ENCODE data around the gene WWOX.

WWOX gene

GRCh38 chr16:78198288-78198687 is 98.8 kb downstream of the WWOX start:
- no peak for DNase-seq

DNA sequence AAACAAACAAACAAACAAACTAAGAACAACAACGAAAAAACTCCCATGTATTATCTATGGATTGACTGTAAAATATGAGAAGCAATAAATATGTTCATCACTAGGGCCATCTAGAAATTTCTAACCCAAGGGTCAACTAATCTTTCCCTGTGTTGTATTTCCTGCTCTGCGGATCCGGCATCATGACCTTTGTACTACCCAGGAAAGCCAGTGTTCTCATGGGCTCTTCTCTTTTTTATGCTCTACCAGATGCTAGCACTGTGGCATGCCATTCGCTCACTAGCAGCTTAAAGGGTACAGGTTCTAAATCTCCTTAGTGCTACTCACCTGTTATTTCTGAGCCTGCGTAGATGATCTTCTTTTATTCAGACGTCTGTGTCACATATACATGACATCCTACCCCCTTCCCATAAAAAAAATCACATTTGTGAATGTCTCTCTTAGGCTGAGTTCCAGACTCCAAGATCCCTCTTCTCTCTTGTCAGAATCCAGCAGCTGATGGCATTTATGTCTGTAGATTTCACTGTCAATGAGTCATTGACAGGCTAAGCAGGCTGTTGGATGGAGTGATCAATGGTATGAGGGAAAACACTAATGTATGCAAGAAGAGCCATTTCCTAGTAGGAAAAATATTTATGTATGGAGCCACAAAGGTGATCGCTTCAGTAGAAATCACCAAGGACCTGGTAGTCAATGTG is 100.0 kb downstream of the WWOX start:
- DNase-seq = no peak

DNA sequence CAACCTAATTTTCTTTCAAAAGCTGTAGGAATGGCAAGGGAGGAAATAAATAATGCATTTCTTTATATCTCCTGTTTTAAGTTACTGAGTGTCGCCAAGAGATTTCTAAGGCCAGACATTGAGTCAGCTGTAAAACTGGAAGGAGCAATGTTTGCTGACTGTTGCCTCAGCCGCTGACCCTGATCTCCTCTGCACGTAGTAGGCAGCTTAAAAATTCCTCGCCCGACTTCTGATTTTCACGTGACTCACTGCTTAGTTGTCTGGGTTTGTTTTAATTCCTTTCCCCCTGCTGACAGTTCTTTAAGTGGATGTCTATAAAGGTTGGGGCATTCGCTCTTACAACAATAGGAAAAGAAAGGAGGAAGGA is 100.6 kb downstream of the WWOX start:
- DNase-seq = no peak

DNA sequence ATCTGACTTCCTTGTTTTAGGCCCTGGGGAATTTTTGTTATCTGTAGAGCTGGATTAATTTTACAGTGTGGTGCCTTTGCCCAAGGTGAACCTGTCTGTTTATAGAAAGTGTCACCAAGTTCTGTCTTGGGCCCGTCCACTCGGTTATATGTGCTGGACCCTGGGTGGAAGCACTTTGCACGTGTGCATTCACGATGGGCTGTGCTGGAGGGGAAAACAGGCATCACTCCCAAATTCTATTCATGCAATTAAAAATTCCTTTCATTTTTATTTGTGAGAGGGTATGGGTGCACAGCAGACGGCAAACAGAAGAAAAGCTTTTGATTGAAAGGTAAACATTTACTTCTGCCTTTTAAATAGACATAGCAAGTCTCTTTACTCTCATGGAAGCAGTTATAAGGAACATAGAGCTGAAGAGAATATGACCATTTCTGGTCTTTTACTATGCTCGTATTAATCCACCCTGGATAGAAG is 101.2 kb downstream of the WWOX start:
- no peak for DNase-seq

GRCh38 chr16:78205506-78205905 is 106.1 kb downstream of the WWOX start:
- no peak for DNase-seq

DNA sequence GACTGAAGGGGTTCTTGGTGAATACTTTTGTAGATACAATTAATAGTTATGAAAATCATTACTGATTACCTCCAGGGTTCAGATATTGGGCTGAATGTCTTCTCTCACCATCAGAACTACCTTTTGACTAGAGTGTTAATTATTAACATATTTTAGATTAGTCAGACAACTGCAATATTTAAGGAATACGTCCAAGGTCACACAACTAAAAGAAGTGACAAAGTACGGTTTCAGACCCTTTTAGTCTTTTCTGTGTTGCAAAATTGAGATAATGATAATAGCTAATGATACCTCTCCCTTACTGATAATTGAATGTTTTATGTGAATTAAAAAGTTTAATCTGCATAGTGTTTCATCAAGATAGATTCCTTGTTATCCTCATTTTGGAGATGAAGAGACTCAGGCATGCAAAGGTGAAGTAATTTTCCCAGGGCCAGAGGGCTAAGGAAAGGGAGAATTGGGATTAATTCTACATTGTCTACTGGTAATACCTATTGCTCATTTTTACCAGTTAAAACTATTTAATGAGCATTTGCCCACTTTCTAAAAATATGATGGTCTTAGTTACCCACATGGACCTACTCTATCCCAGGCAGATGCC is 107.3 kb downstream of the WWOX start:
- DNase-seq = no peak

DNA sequence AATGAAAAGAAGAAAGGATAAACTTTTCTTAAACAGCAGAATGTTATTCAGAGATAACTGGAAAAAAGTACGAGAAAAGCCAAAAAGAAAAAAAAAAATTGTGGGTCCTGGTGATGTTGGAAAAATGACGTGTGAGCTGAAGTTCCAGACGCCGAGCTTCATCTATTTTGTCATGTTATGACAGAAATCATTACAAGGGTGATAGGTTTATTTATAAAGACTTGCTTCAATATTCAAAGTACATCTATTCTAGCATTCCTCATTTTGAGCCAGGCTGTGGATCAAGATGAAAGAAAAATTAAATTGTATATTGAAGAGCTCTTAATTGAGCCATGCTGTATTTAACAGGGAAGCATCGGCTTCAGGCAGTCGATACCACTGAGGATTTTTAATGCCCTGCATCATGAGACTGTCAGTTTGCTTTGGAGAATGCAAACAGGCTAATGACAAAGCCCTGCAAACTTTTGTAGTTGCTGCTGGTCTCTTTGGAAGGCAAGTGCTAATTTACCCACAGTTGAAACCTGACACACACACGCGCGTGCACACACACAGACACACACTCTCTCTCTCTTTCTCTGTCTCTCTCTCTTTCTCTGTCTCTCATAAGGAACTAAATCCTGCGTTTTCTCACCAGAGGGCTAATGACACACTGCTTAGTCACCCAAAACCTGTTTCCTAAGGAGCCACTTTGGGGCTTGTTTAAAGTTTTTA is 110.7 kb downstream of the WWOX start:
- no peak for DNase-seq

GRCh38 chr16:78211020-78211599 is 111.7 kb downstream of the WWOX start:
- DNase-seq = no peak

DNA sequence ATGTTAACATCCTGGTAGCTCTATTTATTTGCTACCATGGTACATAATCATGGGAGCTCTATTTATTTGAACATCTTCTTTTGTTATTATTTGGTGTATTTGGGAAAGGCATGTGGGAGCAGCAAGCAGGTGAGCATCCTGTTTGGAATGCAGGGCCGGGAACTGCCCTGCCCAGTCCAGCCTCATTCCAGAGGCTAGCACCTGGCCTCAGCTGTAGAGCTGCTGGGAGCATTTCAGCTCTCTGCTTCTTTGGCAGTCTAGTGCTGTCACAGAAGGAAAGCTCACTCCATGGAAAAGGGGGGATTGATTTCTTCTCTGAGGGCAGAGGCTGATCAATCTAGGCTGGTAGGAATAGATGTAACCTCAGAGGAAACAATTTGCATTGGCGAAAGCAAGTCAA is 112.5 kb downstream of the WWOX start:
- no peak for DNase-seq

DNA sequence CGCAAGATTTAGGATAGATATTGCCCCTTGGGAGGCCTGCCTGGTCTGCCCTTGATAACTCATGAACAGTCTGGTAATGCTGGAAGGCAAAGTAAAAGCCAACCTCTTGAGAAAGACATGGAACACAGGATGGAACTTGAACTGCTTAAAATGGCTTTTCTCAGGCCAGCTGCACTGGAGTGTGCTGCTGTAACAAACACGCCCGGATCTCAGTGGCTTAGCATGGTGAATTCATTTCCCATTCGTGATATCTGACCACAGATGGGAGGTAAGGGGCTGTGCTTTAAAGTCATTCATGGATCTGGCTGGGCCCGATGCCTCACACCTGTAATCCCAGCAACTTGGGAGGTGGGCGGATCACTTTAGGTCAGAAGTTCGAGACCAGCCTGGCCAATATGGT is 113.2 kb downstream of the WWOX start:
- no peak for DNase-seq

DNA sequence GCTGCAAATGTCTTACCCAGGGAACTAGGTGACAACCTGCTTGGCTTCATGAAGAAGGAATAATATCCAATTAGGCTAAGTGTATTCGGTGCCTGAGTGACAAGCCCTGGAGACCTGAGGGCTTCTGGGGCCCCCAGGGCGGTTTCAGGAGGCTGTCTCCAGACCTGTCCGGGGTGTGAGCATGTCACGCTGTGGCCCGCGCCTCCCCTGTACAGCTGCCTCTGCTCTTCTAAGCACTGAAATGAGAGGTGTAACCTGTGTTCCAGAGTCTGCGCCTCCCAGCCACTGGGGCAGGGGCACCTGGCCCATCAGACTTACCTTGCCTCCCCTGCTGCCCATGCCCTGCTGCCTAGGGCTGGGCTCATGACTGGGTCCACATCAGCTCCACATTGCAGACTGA is 114.3 kb downstream of the WWOX start:
- no peak for DNase-seq

GRCh38 chr16:78215222-78215621 is 115.8 kb downstream of the WWOX start:
- no peak for DNase-seq

- no peak for DNase-seq
Observed at GRCh38 chr16:78216166-78216745, 116.8 kb downstream of the WWOX start.

DNA sequence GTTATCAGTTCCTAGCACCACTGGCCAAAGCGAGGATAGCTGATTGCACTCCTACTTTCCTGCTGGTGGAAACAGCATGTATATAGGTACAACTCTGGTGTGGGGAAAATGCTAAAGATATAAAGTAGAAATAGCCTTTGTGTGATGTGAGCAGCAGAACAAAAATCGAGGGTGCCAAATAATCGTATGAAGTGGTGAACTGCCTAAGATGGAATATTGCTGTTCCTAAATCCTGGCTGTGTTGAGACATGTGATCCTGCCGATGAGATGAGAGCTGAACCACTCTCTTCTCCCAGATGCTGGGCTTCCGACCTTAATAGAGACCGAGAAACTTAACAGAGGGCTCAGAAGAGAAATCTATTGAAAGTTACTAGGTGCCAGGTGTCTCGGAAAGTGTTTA is 117.8 kb downstream of the WWOX start:
- no peak for DNase-seq

GRCh38 chr16:78218279-78218678 is 118.8 kb downstream of the WWOX start:
- DNase-seq = no peak

DNA sequence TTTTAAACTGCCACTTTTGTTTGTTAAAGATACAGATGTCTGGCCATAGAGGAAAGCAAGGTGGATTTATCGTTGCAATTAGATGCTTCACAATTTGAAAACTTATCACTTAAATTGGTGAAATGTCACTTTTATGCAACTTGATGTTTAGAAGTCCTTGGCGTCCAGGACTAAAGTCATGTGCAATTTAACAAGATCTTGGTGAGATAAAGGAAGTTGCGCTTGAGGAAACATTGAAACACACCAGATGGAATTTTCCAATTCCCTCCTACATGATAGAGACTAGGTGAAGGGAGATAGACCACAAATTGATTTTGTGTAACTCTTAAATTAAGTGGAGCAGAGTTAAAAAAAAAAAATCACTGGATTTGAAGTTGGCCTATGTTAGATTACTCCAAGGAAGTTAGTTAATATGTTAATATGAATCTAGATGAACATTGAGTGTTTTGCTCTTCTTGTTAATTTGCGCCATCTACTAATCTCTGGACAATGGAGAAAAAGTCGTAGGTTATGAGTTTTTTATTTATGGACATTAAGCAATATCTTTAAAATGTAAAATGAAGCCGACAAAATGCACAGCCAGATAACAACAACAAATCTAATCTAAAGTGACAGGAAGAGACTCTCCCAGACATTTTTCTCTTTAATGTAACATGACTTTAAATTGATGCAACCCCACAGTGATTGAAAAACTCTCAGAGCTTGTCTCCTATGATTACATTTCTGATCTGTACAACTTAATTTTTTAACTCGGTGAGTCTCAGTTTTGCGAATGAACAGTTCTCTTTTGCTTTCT is 119.6 kb downstream of the WWOX start:
- no peak for DNase-seq

DNA sequence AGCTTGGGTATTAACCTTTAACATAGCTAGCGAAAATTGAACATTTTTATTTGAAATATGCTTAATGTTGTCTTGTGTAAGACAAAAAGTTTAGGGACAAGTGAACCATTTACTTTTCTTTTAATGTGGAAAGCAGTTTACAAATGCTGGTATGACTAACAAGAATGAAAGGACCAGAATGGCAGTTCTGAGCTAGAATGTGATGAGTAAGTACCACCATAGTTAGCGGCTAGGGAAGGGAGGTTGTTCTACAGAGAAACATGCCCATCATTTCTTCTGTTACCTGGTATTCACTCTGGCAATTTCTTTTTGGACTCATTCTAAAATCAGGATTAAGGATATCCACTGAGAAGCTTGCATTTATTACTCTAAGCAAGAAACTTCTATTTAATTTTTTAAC is 121.1 kb downstream of the WWOX start:
- DNase-seq = no peak

- DNase-seq = no peak
Observed at GRCh38 chr16:78221892-78222291, 122.4 kb downstream of the WWOX start.

GRCh38 chr16:78224342-78224741 is 124.9 kb downstream of the WWOX start:
- DNase-seq = no peak

DNA sequence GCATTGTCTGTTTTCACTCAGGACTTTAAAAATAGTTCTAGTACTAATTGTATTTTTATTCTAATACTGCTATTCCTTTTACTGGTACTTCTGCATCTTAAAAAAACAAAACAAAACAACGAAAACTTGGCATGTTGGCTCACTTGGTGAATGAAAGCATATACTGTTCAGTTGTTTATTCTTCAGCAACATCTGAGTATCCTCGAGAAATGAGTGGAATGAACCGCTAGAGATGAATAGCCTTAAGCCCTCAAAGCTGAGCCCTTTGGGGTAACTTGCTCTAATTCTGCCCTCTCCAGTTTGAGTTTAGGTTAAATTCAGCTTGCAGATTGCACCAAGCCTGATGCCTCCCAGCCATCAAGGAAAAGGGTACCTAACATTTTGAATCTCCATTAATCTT is 126.5 kb downstream of the WWOX start:
- DNase-seq = no peak

DNA sequence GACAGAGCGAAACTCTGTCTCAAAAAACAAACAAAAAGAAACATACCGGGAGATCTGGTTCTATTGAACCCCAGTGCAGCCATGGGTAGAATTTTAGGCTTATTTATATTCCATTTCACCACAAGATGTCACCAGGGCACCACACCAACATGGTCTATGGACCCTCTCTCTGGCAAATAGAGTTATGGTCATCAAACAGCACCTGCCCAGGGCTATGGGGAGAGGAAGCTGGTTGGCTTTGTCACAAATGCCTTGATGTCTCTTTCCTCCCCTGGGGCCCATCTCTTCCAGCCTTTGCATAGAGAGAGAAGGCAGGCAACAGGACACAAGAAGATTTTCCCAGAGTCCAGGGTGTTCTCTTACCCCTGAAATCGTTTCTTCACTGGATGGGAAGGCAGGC is 128.4 kb downstream of the WWOX start:
- no peak for DNase-seq

DNA sequence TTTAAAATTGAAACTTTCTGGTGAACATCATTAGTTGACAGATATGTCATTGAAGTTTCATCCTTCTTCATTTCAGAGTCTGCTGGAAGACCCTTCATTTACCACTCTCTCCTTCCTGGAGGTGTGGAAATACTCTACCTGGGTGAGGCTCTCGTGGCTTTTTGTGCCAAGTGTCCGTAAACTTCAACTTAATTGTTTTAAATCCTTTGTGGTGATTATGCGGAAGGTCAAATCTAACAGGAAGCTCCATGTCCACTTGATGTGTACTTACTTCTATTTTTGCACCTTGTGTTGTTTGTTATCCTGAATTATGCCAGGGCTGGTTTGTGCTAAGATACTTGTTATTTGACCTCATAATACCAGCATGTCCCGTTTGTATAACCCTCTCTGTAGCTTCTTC is 129.2 kb downstream of the WWOX start:
- no peak for DNase-seq

DNA sequence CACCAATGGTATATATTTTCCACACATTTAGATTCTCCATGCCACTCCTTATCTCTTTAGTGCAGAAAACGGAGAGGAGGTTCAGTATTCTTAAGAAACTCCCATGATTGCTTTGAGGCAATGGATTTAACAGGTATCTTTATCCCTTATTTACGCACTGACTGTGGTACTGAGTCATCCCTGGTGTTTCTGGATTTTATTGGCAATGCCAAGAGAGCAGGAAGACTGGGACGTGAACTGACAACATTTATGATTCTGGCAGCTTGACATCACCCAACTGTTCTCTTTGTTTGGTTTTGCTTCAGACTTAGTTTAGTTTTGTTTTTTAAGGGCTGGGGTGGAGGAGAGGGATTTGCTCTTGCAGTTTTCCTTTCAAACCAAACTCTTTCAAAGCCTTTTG is 131.4 kb downstream of the WWOX start:
- no peak for DNase-seq
